GM12878 (cell line): ENCODE data around the gene ZNF341. TPM values are rescaled to one million over a fixed set of nuclear protein-coding genes. Genes with fewer than 3 reads are reported as not detected.

Experiments used
- ATAC-seq: fragments of 200-7000 bp; cut with Tn5 transposase; 3 replicates; pipeline ENCODE4 v1.9.1; 2020; ENCODE audit warnings: mild to moderate bottlenecking, moderate library complexity
- BruUV-seq: library from RNA; stranded (reverse); fragments of 400-500 nt; replicated peaks from 2 replicates; lab custom pipeline; 2021; lab: Mats Ljungman, UMichigan
- CTCF ChIA-PET: fragments of 300-600 bp; sonication (Branson Sonifier 250); formaldehyde crosslinking; extraction: SDS; loops from one replicate; lab custom pipeline; 2021; ENCODE audit warnings: inconsistent platforms; lab: Yijun Ruan, JAX
- POLR2A ChIA-PET: fragments of 350-600 bp; formaldehyde crosslinking; extraction: SDS; loops from one replicate; lab custom pipeline; 2021; ENCODE audit warnings: inconsistent platforms; lab: Charles Lee
- RAD21 ChIA-PET: fragments of 300-600 bp; sonication (Branson Sonifier 250); formaldehyde crosslinking; loops from one replicate; lab custom pipeline; 2023; ENCODE audit warnings: antibody characterized with exemption; ENCODE audit not compliant: unreplicated experiment; lab: Charles Lee
- SMC1A ChIA-PET: fragments of 300-600 bp; sonication (Branson Sonifier 250); formaldehyde crosslinking; loops from one replicate; lab custom pipeline; 2023; ENCODE audit not compliant: unreplicated experiment, uncharacterized antibody; lab: Charles Lee
- DNase-seq: peaks from one replicate; pipeline ENCODE4 v3.0.0-alpha.2; 2011; ENCODE audit warnings: low read depth, low spot score
- FAIRE-seq: peaks from 3 replicates; lab custom pipeline; 2011; peaks lifted over from hg19 to GRCh38; lab: Jason Lieb, UNC
- H2AFZ ChIP-seq: 2 replicates; pipeline ENCODE4 v1.6.0; 2011; ENCODE audit warnings: low read depth, low read length, control low read depth; ENCODE audit not compliant: control insufficient read depth
- H3K27ac ChIP-seq: 2 replicates; pipeline ENCODE4 v1.5.1; 2011; ENCODE audit warnings: control low read depth; ENCODE audit not compliant: control insufficient read depth, insufficient read depth
- H3K27me3 ChIP-seq, 2 experiments: replicated peaks in 1 of 2; 2 replicates each; pipeline versions ENCODE4 v1.6.0 to v1.6.1; 2011; ENCODE audit warnings: low read length in 1 of 2; ENCODE audit not compliant: control insufficient read depth in 2 of 2, insufficient read depth in 2 of 2
- H3K36me3 ChIP-seq, 2 experiments: 2 replicates each; pipeline ENCODE4 v1.5.1; 2011; ENCODE audit warnings: low read length in 1 of 2; ENCODE audit not compliant: control insufficient read depth in 2 of 2, insufficient read depth in 2 of 2
- H3K4me1 ChIP-seq: 2 replicates; pipeline ENCODE4 v1.6.1; 2011; ENCODE audit warnings: mild to moderate bottlenecking, low read length, moderate library complexity, mixed read lengths; ENCODE audit not compliant: control insufficient read depth, insufficient read depth
- H3K4me2 ChIP-seq: 2 replicates; pipeline ENCODE4 v1.6.0; 2011; ENCODE audit warnings: control low read depth; ENCODE audit not compliant: control insufficient read depth, insufficient read depth
- H3K4me3 ChIP-seq: fragments of 200-600 bp; sonication (generic); 2 replicates; pipeline ENCODE4 v1.5.1; 2016
- H3K79me2 ChIP-seq: 2 replicates; pipeline ENCODE4 v1.6.0; 2011; ENCODE audit warnings: low read length; ENCODE audit not compliant: control insufficient read depth, insufficient read depth
- H3K9ac ChIP-seq: 2 replicates; pipeline ENCODE4 v1.8.0; 2011; ENCODE audit warnings: low read length, control low read depth, mixed read lengths; ENCODE audit not compliant: control insufficient read depth, insufficient read depth
- H3K9me3 ChIP-seq: replicated peaks from 3 replicates; pipeline ENCODE4 v1.5.1; 2011; ENCODE audit warnings: mild to moderate bottlenecking, low read length; ENCODE audit not compliant: control insufficient read depth, insufficient read depth
- H4K20me1 ChIP-seq: 2 replicates; pipeline ENCODE4 v1.6.0; 2011; ENCODE audit not compliant: control insufficient read depth, insufficient read depth
- BACH1 ChIP-seq: fragments of 450-650 bp; IDR thresholded peaks from 2 replicates; pipeline ENCODE4 v1.6.1; 2017; ENCODE audit warnings: mild to moderate bottlenecking, borderline replicate concordance
- BCL11A ChIP-seq: IDR thresholded peaks from 2 replicates; pipeline ENCODE4 v1.6.1; 2011; ENCODE audit warnings: low read depth, low read length
- CHD2 ChIP-seq: IDR thresholded peaks from 2 replicates; pipeline ENCODE4 v1.6.1; 2011; ENCODE audit warnings: low read depth, low read length, improper control_type of control experiment, borderline replicate concordance
- CREM ChIP-seq: IDR thresholded peaks from 2 replicates; pipeline ENCODE4 v1.6.1; 2014; ENCODE audit warnings: antibody characterized with exemption, low read depth
- KLF5 ChIP-seq: fragments of 450-650 bp; IDR thresholded peaks from 2 replicates; pipeline ENCODE4 v1.6.1; 2014; ENCODE audit warnings: mild to moderate bottlenecking; ENCODE audit not compliant: partially characterized antibody
- NBN ChIP-seq: fragments of 450-650 bp; IDR thresholded peaks from 2 replicates; pipeline ENCODE4 v1.6.1; 2016
- POU2F2 ChIP-seq: IDR thresholded peaks from 3 replicates; pipeline ENCODE4 v1.6.1; 2011; ENCODE audit warnings: low read depth, mild to moderate bottlenecking, low read length, borderline replicate concordance
- ZNF217 ChIP-seq: fragments of 450-650 bp; IDR thresholded peaks from 2 replicates; pipeline ENCODE4 v1.6.1; 2017; ENCODE audit warnings: antibody characterized with exemption, mild to moderate bottlenecking
- ZNF622 ChIP-seq: fragments of 450-650 bp; IDR thresholded peaks from 2 replicates; pipeline ENCODE4 v1.6.1; 2017; ENCODE audit warnings: mild to moderate bottlenecking, inconsistent platforms
- WGBS: methylation state at CpG from one replicate; pipeline ENCODE4 v1.1.6; 2016; ENCODE audit warnings: low lambda C conversion rate; ENCODE audit not compliant: insufficient replicate concordance, insufficient coverage; ENCODE audit errors: missing lambda C conversion rate; 5-methylcytosine and 5-hydroxymethylcytosine counted together
- in situ Hi-C: fragments of 300-500 bp; cut with MboI; formaldehyde crosslinking; loops from 9 replicates; pipeline ENCODE4 v1.14.3; 2018; ENCODE audit warnings: mixed read lengths
- intact Hi-C: fragments of 100-400 bp; cut with micrococcal nuclease; formaldehyde crosslinking; loops from one replicate; pipeline ENCODE4 v1.14.2; 2022; ENCODE audit not compliant: unreplicated experiment
- polyA plus RNA-seq, 11 experiments: library from polyadenylated mRNA; depleted of rRNA in 4 of 11; unstranded in 6 of 11; stranded (reverse) in 5 of 11; fragments of >200 nt; fragmentation: Nextera tagmentation in 4 of 11; fragmentation: Illumina TruSeq in 1 of 11; extraction: Ambion mirVana in 4 of 11; extraction: Trizol in 1 of 11; gene quantifications; 1 replicate in 1 of 11; 2 replicates in 10 of 11; pipeline versions ENCODE4 v1.2.1 to v1.2.3, GENCODE V29; 2011 to 2016; ENCODE audit warnings: inconsistent platforms in 2 of 11, missing spikeins in 2 of 11, low read depth in 1 of 11
- total RNA-seq, 4 experiments: library from RNA; depleted of rRNA in 3 of 4; stranded (reverse); fragments of >200 nt in 3 of 4; fragmentation: Illumina TruSeq in 1 of 4; extraction: Trizol in 1 of 4; gene quantifications; 2 replicates each; pipeline versions ENCODE4 v1.2.1 to v1.2.3, GENCODE V29; 2013 to 2021
- TF ChIP-seq, protein P1 (sequence below): fragments of 450-650 bp; IDR thresholded peaks from 2 replicates; pipeline ENCODE4 v1.6.1; 2016; ENCODE audit warnings: mild to moderate bottlenecking
- TF ChIP-seq, protein P2 (sequence below): IDR thresholded peaks from 2 replicates; pipeline ENCODE4 v1.6.1; 2012; ENCODE audit warnings: low read depth, low read length, improper control_type of control experiment
- TF ChIP-seq, protein P3 (sequence below): IDR thresholded peaks from 2 replicates; pipeline ENCODE4 v1.6.1; 2012; ENCODE audit warnings: low read depth, low read length, improper control_type of control experiment

Gene ZNF341
- total and polyA plus RNA-seq, 10 of the 15 experiments (the other 5 are each of a cell fraction or from before 2014, with no cell fraction given), result 0.18 to 5.0 (median 2.6) TPM

DNA sequence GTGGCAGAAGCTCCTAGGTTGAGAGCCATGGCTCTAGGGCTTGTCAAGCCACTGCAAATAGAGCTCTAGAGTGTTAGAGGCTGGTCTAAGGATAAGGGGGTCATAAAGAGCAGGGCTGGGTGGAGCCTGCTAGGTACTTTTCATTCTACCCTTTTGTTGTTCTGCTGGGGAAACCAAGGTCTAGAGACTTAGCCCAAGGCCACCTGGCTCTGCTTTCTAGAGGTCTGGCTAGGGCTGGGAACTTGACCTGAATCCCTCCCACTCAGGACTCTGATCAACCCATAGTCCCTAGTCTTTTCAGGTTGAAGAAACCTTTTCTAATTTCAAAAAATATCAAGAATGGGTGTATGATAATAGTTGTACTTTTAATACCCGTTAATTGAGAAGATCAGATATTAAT is 93.1 kb downstream of the ZNF341 start:
- peaks cover 4 to 21% of the 10 kb centered on the region in 2 experiments for H3K36me3 ChIP-seq
- no peak overlapping the region for H3K27ac ChIP-seq
- FAIRE-seq (no peak), ATAC-seq (no peak), DNase-seq (no peak)
- peaks cover 9% of the 10 kb centered on the region for H3K4me1 ChIP-seq
- H3K9me3 ChIP-seq, result no peaks in the 10 kb centered on the region
- no peak overlapping the region for H3K9ac ChIP-seq
- RAD21 ChIA-PET, result interaction anchor here (0.6 to 1.2 kb wide), 2 partner anchors 13 to 295 kb away, joined by 3 to 6 read pairs; no protein-coding TSS in a partner anchor
- 96% methylated on average over 1 of the region's 1 CpG for WGBS
- H3K27me3 ChIP-seq, result no peaks in the 10 kb centered on the region
- CTCF ChIA-PET, result interaction anchor here (0.6 to 1.1 kb wide), 3 partner anchors 12 to 34 kb away, joined by 3 to 4 read pairs (median 4); no protein-coding TSS in a partner anchor
- no peak overlapping the region for H3K4me2 ChIP-seq
- no peak overlapping the region for H3K4me3 ChIP-seq
- in situ Hi-C loops, result no loop called here
- SMC1A ChIA-PET, result interaction anchor here (1.5 to 4.4 kb wide), 2 partner anchors 12 to 46 kb away, joined by 3 to 26 read pairs; partner anchors contain the start of gene CHMP4B
- peaks cover 80% of the 10 kb centered on the region for H3K79me2 ChIP-seq
- no TSS peak for BruUV-seq
- peaks cover 8% of the 10 kb centered on the region for H4K20me1 ChIP-seq
- POLR2A ChIA-PET, result no interaction called here
- H2AFZ ChIP-seq, result no peak overlapping the region
- TF ChIP-seq NBN, result no peak
- TF ChIP-seq, all 136 proteins: peak for 0
- intact Hi-C loops, result no loop called here

DNA sequence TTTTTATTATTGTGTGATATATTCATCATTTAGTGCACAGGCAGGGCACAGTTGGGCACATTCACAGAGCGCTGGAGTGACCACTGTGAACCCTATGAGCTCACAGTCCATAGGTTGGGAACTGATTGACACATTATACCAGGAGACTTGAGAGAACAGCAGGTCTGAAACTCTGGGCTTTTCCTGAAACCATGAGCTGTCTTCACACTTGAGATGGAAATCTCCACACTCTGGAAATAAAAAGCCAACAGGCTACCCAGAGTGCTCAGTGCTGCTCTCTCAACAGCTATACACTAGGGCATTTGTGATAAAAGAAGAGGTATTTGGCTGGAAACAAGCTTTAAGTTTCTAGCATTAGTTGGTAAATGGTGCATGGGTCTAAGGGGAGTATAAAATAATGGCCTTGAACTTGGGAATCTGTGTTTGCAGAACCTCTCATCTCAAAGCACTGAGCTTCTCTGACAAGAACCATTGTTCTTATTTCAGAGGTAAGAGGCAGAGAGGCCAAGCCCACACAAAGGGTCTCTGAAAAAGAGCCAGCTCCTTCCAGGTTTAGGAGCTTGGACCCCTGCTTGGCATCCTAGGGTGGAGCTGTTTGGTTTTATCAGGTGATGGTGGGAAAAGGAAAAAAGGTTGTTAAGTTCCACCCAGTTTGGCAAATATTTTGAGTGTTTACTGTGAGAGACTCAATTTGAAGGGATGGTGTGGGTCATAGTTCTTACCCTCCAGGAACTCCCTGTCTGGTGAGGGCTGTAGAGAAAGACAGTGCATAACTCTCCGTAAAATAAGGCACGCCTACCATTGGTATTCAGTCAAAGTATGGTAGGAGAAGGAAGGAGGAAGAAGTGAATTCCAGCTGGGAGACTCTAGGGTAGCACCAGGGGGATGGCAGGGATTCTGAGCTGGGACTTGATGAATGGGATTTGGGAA is 93.8 kb downstream of the ZNF341 start:
- Histone ChIP-seq H3K9ac (no peak overlapping the region), H3K36me3 (peaks cover 6 to 22% of the 10 kb centered on the region in 2 experiments), H3K4me2 (no peak overlapping the region), H3K27me3 (no peaks in the 10 kb centered on the region), H3K4me3 (no peak overlapping the region), H3K27ac (no peak overlapping the region)
- in situ Hi-C loops, result no loop called here
- POLR2A ChIA-PET, result interaction anchor here (1.1 kb wide), 1 partner anchor 11 kb away, joined by 3 read pairs; no protein-coding TSS in a partner anchor
- RAD21 ChIA-PET, result interaction anchor here (1.2 to 1.5 kb wide), 2 partner anchors 11 to 13 kb away, joined by 3 to 6 read pairs; no protein-coding TSS in a partner anchor
- SMC1A ChIA-PET, result interaction anchor here (0.5 to 4.4 kb wide), 7 partner anchors 13 to 47 kb away, joined by 3 to 26 read pairs (median 3); partner anchors contain the start of gene CHMP4B
- TF ChIP-seq ZNF622 (no peak), ZNF217 (no peak), BCL11A (no peak), CREM (no peak), KLF5 (no peak), CHD2 (no peak), POU2F2 (no peak), BACH1 (no peak)
- TF ChIP-seq, protein P1, sequence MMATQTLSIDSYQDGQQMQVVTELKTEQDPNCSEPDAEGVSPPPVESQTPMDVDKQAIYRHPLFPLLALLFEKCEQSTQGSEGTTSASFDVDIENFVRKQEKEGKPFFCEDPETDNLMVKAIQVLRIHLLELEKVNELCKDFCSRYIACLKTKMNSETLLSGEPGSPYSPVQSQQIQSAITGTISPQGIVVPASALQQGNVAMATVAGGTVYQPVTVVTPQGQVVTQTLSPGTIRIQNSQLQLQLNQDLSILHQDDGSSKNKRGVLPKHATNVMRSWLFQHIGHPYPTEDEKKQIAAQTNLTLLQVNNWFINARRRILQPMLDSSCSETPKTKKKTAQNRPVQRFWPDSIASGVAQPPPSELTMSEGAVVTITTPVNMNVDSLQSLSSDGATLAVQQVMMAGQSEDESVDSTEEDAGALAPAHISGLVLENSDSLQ, result no peak
- TF ChIP-seq, protein P2, sequence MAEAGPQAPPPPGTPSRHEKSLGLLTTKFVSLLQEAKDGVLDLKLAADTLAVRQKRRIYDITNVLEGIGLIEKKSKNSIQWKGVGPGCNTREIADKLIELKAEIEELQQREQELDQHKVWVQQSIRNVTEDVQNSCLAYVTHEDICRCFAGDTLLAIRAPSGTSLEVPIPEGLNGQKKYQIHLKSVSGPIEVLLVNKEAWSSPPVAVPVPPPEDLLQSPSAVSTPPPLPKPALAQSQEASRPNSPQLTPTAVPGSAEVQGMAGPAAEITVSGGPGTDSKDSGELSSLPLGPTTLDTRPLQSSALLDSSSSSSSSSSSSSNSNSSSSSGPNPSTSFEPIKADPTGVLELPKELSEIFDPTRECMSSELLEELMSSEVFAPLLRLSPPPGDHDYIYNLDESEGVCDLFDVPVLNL, result no peak
- TF ChIP-seq, protein P3, sequence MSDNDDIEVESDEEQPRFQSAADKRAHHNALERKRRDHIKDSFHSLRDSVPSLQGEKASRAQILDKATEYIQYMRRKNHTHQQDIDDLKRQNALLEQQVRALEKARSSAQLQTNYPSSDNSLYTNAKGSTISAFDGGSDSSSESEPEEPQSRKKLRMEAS, result no peak
- TF ChIP-seq, all 136 proteins: peak for 0
- Histone ChIP-seq H3K79me2 (peaks cover 80% of the 10 kb centered on the region), H3K4me1 (peaks cover 9% of the 10 kb centered on the region), H4K20me1 (peaks cover 8% of the 10 kb centered on the region), H3K9me3 (no peaks in the 10 kb centered on the region), H2AFZ (no peak overlapping the region)
- ATAC-seq (no peak), DNase-seq (no peak), FAIRE-seq (no peak)
- CTCF ChIA-PET, result interaction anchor here (0.6 to 3.2 kb wide), 5 partner anchors 11 to 33 kb away, joined by 3 to 16 read pairs (median 4); no protein-coding TSS in a partner anchor
- WGBS, result 97% methylated on average over 3 of the region's 3 CpGs
- intact Hi-C loops, result no loop called here
- no TSS peak for BruUV-seq
